Ovary (tissue), 9 donors: ENCODE measurements around the gene TAOK2. TPM values are rescaled to one million over a fixed set of nuclear protein-coding genes. Genes with fewer than 3 reads are reported as not detected.

Experiments used
- DNase-seq, 5 donors: peaks; one replicate each; pipeline ENCODE4 v3.0.0-alpha.2; 2019 to 2020
- H3K27ac ChIP-seq, 2 donors: fragments of 200-600 bp; one replicate each; pipeline versions ENCODE4 v1.5.1 to v1.8.0; 2019 to 2022
- H3K27me3 ChIP-seq: fragments of 200-600 bp; one replicate; pipeline ENCODE4 v1.8.0; 2022
- H3K36me3 ChIP-seq: fragments of 200-600 bp; sonication (generic); one replicate; pipeline ENCODE4 v1.5.1; 2019
- H3K4me1 ChIP-seq: one replicate; pipeline ENCODE4 v1.8.1; 2013; ENCODE audit warnings: mild to moderate bottlenecking, moderate library complexity; ENCODE audit not compliant: insufficient read depth
- H3K4me3 ChIP-seq: fragments of 200-600 bp; sonication (generic); one replicate; pipeline ENCODE4 v1.5.1; 2017
- H3K9me3 ChIP-seq, 2 donors: fragments of 200-600 bp in 1 of 2; sonication (generic) in 1 of 2; one replicate each; pipeline versions ENCODE4 v1.5.1 to v1.8.1; 2013 to 2019; ENCODE audit warnings: mild to moderate bottlenecking in 1 of 2, moderate library complexity in 1 of 2
- EP300 ChIP-seq: sonication (generic); formaldehyde crosslinking; IDR thresholded peaks from one replicate; pipeline ENCODE4 v1.6.1; 2017; ENCODE audit warnings: antibody characterized with exemption
- POLR2A ChIP-seq: fragments of 450-650 bp; IDR thresholded peaks from one replicate; pipeline ENCODE4 v1.6.1; 2017; ENCODE audit warnings: antibody characterized with exemption, mild to moderate bottlenecking, moderate library complexity
- WGBS, 3 donors: extraction: QIAGEN DNeasy Blood & Tissue Kit in 1 of 3; methylation state at CpG; one replicate each; pipeline versions ENCODE4 v1.1.5 to v1.1.7; 2013 to 2017; 5-methylcytosine and 5-hydroxymethylcytosine counted together
- intact Hi-C, 4 donors: fragments of 100-400 bp; cut with DNase I; formaldehyde crosslinking; loops; one replicate each; pipeline versions ENCODE4 v1.11.0 to v1.15.1; 2022 to 2023
- polyA plus RNA-seq, 2 donors: library from polyadenylated mRNA; stranded (reverse); fragments of 200-250 nt in 1 of 2; fragments of 350-450 nt in 1 of 2; fragmentation: Illumina TruSeq in 1 of 2; extraction: RNeasy Lipid Tissue Mini Kit (QIAGEN cat#74804) in 1 of 2; gene quantifications; one replicate each; pipeline ENCODE4 v1.2.3, GENCODE V29; 2013 to 2014
- total RNA-seq, 7 donors: library from RNA; depleted of rRNA in 2 of 7; stranded (reverse); fragments of >200 nt in 2 of 7; fragmentation: NEBNext Ultra II Directional in 3 of 7; extraction: Animal tissue kit (Norgen Biotek cat#: 25700) in 3 of 7; gene quantifications; one replicate each; pipeline versions ENCODE4 v1.1.0 to v1.2.4, GENCODE V29; 2016 to 2023
- TF ChIP-seq, protein P1 (sequence below), 3 donors: fragments of 450-650 bp in 2 of 3; fragments of 200-600 bp in 1 of 3; IDR thresholded peaks; one replicate each; pipeline versions ENCODE4 v1.5.1 to v1.8.0; 2016 to 2022; ENCODE audit warnings: antibody characterized with exemption in 3 of 3, mild to moderate bottlenecking in 1 of 3
- donor health status: DM: no; HTN: no; CAD: no; lungs with moderate emphysema.
- donor health status: DM: no; HTN: no; CAD: no.
- donor health status: Bipolar disorder and iron deficiency.
- donor health status: DM: yes; HTN: yes; CAD: no.
- donor health status: DM: no; HTN: no; CAD: no.
- donor health status: DM: yes; HTN: yes; CAD: no.

TAOK2 gene
- total and polyA plus RNA-seq, 9 donors: 19.4 to 54.0 (median 39.1) TPM

DNA sequence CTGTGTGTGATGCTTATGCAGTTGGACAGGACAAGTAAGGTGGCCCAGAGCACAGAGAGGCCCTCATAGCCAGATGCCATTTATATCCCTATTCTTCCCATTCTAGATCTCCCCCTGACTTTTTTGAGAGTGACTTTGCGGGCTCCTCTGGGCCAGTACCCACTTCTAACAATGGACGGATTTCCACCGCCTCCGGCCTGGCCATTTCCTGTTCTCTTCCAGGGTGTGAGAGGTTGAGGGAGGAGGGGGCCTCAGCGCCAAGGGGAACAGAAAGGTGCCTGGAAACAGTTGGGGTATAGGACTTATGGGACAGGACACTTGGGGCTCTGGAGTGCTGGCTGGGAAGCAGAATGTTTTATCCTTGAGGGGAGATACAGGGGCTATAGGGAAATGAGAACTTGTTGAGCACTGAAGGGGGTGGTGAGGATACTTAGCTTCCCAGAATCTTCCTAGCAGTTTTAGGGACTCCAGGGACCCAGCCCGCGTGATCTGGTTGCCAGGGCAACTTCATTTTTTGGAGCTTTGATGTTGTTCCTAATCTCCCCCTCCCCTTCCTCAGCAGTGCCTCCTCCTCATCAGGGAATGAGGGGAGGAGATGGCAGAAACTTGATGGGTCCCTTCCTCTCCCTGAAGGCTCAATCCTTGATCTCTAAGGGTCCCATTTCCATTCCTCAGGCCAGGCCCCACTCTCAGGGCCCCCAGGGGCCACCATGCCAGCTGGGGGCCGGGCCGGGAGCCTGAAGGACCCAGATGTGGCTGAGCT lies 3.6 kb downstream of the TAOK2 start:
- H3K4me1 ChIP-seq: peaks cover 13% of the 10 kb centered on the region
- peak in 2 of 5 donors; percentile 10 to 31 for DNase-seq
- H3K27me3 ChIP-seq: no peaks in the 10 kb centered on the region
- 59 to 65% (median 64%) methylated on average over 9 of the region's 9 CpGs for WGBS, 3 donors
- H3K27ac ChIP-seq: no peak overlapping the region
- no peak for TF ChIP-seq EP300
- TF ChIP-seq, protein P1, sequence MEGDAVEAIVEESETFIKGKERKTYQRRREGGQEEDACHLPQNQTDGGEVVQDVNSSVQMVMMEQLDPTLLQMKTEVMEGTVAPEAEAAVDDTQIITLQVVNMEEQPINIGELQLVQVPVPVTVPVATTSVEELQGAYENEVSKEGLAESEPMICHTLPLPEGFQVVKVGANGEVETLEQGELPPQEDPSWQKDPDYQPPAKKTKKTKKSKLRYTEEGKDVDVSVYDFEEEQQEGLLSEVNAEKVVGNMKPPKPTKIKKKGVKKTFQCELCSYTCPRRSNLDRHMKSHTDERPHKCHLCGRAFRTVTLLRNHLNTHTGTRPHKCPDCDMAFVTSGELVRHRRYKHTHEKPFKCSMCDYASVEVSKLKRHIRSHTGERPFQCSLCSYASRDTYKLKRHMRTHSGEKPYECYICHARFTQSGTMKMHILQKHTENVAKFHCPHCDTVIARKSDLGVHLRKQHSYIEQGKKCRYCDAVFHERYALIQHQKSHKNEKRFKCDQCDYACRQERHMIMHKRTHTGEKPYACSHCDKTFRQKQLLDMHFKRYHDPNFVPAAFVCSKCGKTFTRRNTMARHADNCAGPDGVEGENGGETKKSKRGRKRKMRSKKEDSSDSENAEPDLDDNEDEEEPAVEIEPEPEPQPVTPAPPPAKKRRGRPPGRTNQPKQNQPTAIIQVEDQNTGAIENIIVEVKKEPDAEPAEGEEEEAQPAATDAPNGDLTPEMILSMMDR (IDR thresholded peaks at IDR 0.05): no peak
- TF ChIP-seq POLR2A: no peak
- H3K36me3 ChIP-seq: no peaks in the 10 kb centered on the region
- no peak overlapping the region for H3K4me3 ChIP-seq
- no peaks in the 10 kb centered on the region for H3K9me3 ChIP-seq
- intact Hi-C loops: no loop called here

- peak in 2 of 5 donors; percentile 10 to 14 for DNase-seq
These were observed 4.4 kb downstream of the TAOK2 start for GRCh38 chr16:29978081-29978480.

DNA sequence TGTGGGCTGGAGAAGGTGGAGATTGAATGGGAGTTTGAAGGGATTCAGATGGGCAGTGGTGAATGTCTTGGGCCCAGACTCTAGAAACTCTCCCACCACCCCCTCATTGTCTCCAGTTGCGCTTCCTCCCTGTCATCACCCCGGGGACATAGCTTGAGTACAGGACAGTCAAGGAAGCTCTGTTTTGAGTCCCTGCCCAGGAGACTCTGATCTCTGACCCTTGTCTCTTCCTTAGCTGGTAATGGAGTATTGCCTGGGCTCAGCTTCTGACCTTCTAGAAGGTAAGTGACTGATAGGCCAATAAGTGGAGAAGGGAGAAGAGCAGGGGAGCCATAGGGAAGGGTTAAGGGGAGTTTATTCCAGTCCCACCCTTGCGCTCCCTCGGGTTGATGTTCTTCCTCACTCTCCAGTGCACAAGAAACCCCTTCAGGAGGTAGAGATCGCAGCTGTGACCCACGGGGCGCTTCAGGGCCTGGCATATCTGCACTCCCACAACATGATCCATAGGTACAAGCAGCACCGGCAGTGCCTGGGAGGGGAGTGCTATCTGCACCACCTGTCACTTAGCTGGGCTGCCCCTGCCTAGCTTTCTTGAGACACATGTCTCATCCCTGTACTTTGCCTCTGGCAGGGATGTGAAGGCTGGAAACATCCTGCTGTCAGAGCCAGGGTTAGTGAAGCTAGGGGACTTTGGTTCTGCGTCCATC lies 5.0 kb downstream of the TAOK2 start:
- intact Hi-C loops: no loop called here
- Histone ChIP-seq H3K4me3 (no peak overlapping the region), H3K27me3 (no peaks in the 10 kb centered on the region), H3K36me3 (no peaks in the 10 kb centered on the region), H3K9me3 (no peaks in the 10 kb centered on the region), H3K4me1 (peaks cover 13% of the 10 kb centered on the region), H3K27ac (no peak overlapping the region)
- DNase-seq: peak in 2 of 5 donors; percentile 8 to 17
- 84 to 87% (median 86%) methylated on average over 9 of the region's 9 CpGs for WGBS, 3 donors
- TF ChIP-seq, protein P1 (IDR thresholded peaks at IDR 0.05): no peak
- no peak for TF ChIP-seq EP300
- TF ChIP-seq POLR2A: no peak

More at GRCh38 chr16:29978081-29978480, 4.4 kb downstream of the TAOK2 start:
- no peaks in the 10 kb centered on the region for H3K36me3 ChIP-seq
- peaks cover 13% of the 10 kb centered on the region for H3K4me1 ChIP-seq
- intact Hi-C loops: no loop called here
- no peak overlapping the region for H3K27ac ChIP-seq
- TF ChIP-seq, protein P1 (IDR thresholded peaks at IDR 0.05): no peak
- H3K9me3 ChIP-seq: no peaks in the 10 kb centered on the region
- H3K27me3 ChIP-seq: no peaks in the 10 kb centered on the region
- no peak overlapping the region for H3K4me3 ChIP-seq
- WGBS, 3 donors: 88 to 90% (median 89%) methylated on average over 9 of the region's 9 CpGs

DNA sequence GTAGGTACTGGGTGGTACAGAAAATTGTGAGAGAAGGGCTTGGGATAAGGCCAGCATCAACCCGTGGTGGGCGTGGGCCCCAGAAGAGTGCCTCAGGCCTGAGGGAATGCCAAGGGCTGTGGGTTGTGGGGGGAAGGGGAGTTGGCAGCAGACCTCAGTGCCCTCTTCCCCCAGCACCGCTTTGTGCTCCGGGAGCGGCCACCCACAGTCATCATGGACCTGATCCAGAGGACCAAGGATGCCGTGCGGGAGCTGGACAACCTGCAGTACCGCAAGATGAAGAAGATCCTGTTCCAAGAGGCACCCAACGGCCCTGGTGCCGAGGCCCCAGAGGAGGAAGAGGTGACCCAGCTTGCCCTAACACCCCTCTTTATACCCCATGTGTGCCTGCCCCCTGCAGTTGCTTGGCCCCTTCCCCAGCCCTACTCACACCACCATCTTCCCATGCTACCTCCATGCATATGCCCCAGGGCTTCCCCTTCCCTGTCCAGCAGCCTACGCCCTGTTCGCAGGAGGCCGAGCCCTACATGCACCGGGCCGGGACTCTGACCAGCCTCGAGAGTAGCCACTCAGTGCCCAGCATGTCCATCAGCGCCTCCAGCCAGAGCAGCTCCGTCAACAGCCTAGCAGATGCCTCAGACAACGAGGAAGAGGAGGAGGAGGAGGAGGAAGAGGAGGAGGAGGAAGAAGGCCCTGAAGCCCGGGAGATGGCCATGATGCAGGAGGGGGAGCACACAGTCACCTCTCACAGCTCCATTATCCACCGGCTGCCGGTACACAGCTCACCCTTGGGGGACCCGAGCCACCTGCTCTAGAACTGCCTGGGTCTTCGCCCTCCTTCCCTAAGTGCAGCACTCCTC lies 9.1 kb downstream of the TAOK2 start:
- intact Hi-C loops: no loop called here
- WGBS, 3 donors: 78 to 84% (median 84%) methylated on average over 24 of the region's 24 CpGs
- H3K27me3 ChIP-seq: no peaks in the 10 kb centered on the region
- TF ChIP-seq EP300 (no peak), POLR2A (no peak)
- TF ChIP-seq, protein P1 (IDR thresholded peaks at IDR 0.05): no peak
- no peaks in the 10 kb centered on the region for H3K4me1 ChIP-seq
- no peaks in the 10 kb centered on the region for H3K9me3 ChIP-seq
- H3K36me3 ChIP-seq: no peaks in the 10 kb centered on the region
- DNase-seq: peak in 1 of 5 donors; percentile 24
- no peak overlapping the region for H3K4me3 ChIP-seq
- no peak overlapping the region for H3K27ac ChIP-seq
